ENCODE data around the gene TM4SF5. TPM values are rescaled to one million over a fixed set of nuclear protein-coding genes. Genes with fewer than 3 reads are reported as not detected.

TM4SF5 gene
- total and polyA plus RNA-seq, 7 donors, result 0.34 TPM; not detected in 6

DNA sequence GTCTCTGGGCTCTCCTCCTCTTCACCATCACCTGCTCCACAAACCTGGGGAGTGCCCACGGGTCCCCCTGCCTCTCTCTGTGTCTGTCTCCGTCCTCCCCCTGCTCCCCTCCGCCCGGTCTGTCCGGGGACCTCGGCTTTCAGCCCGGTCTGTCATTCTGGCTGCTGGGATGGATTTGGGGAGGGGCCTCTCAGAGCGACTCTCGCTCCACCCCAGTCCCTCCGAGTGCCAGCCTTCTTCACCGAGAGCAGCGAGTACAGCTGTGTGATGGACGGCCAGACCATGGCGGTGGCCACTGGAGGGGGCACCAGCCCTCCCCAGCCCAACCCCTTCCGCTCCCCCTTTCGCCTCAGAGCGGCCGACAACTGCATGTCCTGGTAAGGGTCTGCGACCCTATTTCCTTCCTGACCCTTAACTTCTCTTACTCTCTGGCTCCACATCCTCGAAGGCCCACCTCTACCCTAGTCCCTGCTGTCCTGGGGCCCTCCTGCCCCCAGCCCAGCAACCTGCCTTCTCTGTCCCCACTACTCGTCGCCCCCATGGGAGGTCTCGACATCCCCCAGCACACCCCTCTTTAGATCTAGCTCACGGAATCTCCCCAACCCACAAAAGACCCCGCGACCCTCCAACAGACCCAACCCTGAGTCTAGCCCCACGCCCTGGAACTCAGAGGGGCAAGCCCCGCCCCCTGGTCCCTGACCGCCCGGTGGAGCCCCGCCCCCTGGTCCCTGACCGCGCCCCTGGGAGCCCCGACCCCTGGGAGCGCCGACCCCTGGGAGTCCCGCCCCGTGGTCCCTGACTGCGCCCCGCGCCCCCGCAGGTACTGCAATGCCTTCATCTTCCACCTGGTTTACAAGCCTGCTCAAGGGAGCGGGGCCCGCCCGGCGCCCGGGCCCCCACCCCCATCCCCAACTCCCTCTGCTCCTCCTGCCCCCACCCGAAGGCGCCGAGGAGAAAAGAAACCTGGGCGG is 26.4 kb upstream of the TM4SF5 start:
- Histone ChIP-seq H3K36me3 (ENCODE audit: insufficient read depth in 1 of 2, low read depth in 1 of 2) (no peaks in the 10 kb centered on the region), H3K9me3 (no peaks in the 10 kb centered on the region), H3K27me3 (ENCODE audit: insufficient read depth in 3 of 3, low read length in 2 of 3) (peaks cover 0 to 87% (median 29%) of the 10 kb centered on the region in 3 donors), H3K4me3 (no peak overlapping the region), H3K27ac (no peak overlapping the region), H3K4me1 (no peaks in the 10 kb centered on the region)
- intact Hi-C loops (cut with DNase I), result no loop called here
- TF ChIP-seq, protein P1, sequence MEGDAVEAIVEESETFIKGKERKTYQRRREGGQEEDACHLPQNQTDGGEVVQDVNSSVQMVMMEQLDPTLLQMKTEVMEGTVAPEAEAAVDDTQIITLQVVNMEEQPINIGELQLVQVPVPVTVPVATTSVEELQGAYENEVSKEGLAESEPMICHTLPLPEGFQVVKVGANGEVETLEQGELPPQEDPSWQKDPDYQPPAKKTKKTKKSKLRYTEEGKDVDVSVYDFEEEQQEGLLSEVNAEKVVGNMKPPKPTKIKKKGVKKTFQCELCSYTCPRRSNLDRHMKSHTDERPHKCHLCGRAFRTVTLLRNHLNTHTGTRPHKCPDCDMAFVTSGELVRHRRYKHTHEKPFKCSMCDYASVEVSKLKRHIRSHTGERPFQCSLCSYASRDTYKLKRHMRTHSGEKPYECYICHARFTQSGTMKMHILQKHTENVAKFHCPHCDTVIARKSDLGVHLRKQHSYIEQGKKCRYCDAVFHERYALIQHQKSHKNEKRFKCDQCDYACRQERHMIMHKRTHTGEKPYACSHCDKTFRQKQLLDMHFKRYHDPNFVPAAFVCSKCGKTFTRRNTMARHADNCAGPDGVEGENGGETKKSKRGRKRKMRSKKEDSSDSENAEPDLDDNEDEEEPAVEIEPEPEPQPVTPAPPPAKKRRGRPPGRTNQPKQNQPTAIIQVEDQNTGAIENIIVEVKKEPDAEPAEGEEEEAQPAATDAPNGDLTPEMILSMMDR (IDR thresholded peaks at IDR 0.05), result no peak
- ATAC-seq (no peak), DNase-seq (no peak)
- WGBS, 3 donors, result 8 to 11% (median 9%) methylated on average over 50 to 51 of the region's 51 CpGs

DNA sequence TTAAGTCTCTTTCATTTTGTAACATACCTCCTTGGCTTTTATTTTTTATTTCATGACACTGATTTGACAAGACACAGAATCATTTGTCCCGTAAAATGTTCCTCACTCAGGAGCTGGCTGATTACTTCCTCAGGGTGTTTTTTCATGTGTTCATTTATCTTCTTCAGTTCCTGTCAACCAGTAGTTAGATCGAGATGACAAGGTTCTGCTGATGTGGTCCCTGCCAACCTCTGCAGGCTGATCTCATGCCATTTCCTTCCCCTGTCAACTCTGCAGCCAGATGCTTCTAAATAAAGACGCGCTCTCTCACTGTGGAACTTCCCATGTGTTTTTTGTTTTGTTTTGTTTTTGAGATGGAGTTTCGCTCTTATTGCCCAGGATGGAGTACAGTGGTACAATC is 23.8 kb upstream of the TM4SF5 start:
- peak in 1 of 4 donors; percentile 33 for ATAC-seq
- intact Hi-C loops (cut with DNase I), result no loop called here
- peaks cover 0 to 92% (median 28%) of the 10 kb centered on the region in 3 donors for H3K27me3 ChIP-seq (ENCODE audit: insufficient read depth in 3 of 3, low read length in 2 of 3)
- no peak overlapping the region for H3K4me3 ChIP-seq
- DNase-seq, result no peak
- H3K27ac ChIP-seq, result no peak overlapping the region
- WGBS, 3 donors, result 37 to 42% (median 38%) methylated on average over 5 of the region's 5 CpGs
- no peaks in the 10 kb centered on the region for H3K4me1 ChIP-seq
- H3K9me3 ChIP-seq, result no peaks in the 10 kb centered on the region
- TF ChIP-seq, protein P1 (IDR thresholded peaks at IDR 0.05), result no peak
- H3K36me3 ChIP-seq (ENCODE audit: insufficient read depth in 1 of 2, low read depth in 1 of 2), result no peaks in the 10 kb centered on the region

DNA sequence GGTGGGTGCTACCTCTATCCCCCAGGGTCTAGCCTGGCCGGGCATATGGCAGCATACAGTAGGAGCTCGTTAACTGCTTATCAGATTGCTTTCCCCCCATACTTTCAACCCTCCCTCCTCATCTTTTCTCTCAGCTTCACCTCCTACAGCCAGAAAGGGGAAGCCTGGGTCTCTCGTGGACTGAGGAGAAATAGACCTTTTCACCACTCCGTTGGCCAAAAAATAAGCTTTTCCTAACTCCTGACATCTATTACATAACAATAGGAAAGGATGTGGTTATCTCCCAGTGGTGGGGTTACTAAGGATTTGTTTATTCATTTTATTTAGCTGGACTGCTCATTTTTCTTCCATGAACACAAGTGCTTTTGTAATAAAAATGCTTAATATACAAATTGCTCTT is 23.0 kb upstream of the TM4SF5 start:
- no peak overlapping the region for H3K27ac ChIP-seq
- intact Hi-C loops (cut with DNase I), result no loop called here
- H3K27me3 ChIP-seq (ENCODE audit: insufficient read depth in 3 of 3, low read length in 2 of 3), result peaks cover 1 to 92% (median 30%) of the 10 kb centered on the region in 3 donors

DNA sequence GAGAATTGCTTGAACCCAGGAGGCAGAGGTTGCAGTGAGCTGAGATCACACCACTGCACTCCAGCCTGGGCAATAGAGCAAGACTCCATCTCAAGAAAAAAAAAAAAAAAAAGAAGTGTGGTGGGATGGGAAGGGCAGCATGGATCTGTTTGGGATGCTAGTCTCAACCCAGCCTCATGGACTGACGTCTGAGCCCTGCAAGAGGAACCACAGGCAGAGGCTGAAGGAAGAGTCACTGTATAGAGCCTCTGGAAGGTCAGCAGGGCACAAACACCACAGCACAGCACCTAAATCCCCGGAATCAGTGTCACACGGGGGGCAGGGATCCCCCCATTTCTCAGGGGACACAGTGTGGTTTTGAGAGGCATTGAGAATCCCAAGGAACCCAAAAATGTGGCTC is 21.1 kb upstream of the TM4SF5 start:
- H3K27ac ChIP-seq, result no peak overlapping the region
- H3K36me3 ChIP-seq (ENCODE audit: insufficient read depth in 1 of 2, low read depth in 1 of 2), result no peaks in the 10 kb centered on the region
- H3K9me3 ChIP-seq, result no peaks in the 10 kb centered on the region
- intact Hi-C loops (cut with DNase I), result no loop called here
- peaks cover 4 to 88% (median 14%) of the 10 kb centered on the region in 3 donors for H3K27me3 ChIP-seq (ENCODE audit: insufficient read depth in 3 of 3, low read length in 2 of 3)
- WGBS, 3 donors, result 27 to 50% (median 28%) methylated on average over 3 of the region's 3 CpGs
- no peaks in the 10 kb centered on the region for H3K4me1 ChIP-seq
- TF ChIP-seq, protein P1 (IDR thresholded peaks at IDR 0.05), result no peak
- ATAC-seq, result no peak
- no peak for DNase-seq
- no peak overlapping the region for H3K4me3 ChIP-seq

More for the DNA sequence above, 23.0 kb upstream of the TM4SF5 start:
- Histone ChIP-seq H3K9me3 (no peaks in the 10 kb centered on the region), H3K4me3 (no peak overlapping the region), H3K4me1 (no peaks in the 10 kb centered on the region), H3K36me3 (ENCODE audit: insufficient read depth in 1 of 2, low read depth in 1 of 2) (no peaks in the 10 kb centered on the region)
- peak in 1 of 4 donors; percentile 27 for ATAC-seq
- TF ChIP-seq, protein P1 (IDR thresholded peaks at IDR 0.05), result no peak
- 44 to 49% (median 48%) methylated on average over 4 of the region's 4 CpGs for WGBS, 3 donors
- DNase-seq, result no peak
